ENCODE measurements around the gene SVIL. TPM values are rescaled to one million over a fixed set of nuclear protein-coding genes. Genes with fewer than 3 reads are reported as not detected.
"Not testable (repeated sequence)": the region's sequence is repeated elsewhere in the genome, so short reads cannot be mapped to it uniquely, and the experiment has no call there.

SVIL gene
- total RNA-seq, 3 donors from 2014 or later (not counting 1 experiment from before 2014, with no cell fraction given): 24.9 to 57.2 (median 33.5) TPM

- intact Hi-C loops (cut with micrococcal nuclease): no loop called here
- H3K27me3 Mint-ChIP-seq (ENCODE audit: low read depth in 2 of 2): no peaks in the 10 kb centered on the region
- no peak for TF ChIP-seq CTCF (IDR thresholded peaks at IDR 0.05)
- DNase-seq (no peak), ATAC-seq (no peak)
- peaks cover 7% of the 10 kb centered on the region for H3K9me3 ChIP-seq (ENCODE audit: control insufficient read depth, insufficient read depth, low read length)
- H3K36me3 ChIP-seq (ENCODE audit: control insufficient read depth, insufficient read depth, low read length): no peaks in the 10 kb centered on the region
- peaks cover 7 to 24% of the 10 kb centered on the region in 2 donors for H3K4me1 Mint-ChIP-seq
- H3K4me3 Mint-ChIP-seq: no peak overlapping the region
- 78% methylated on average over 4 of the region's 4 CpGs for WGBS (ENCODE audit: insufficient coverage)
- no peaks in the 10 kb centered on the region for H3K36me3 Mint-ChIP-seq
- no peaks in the 10 kb centered on the region for H3K27me3 ChIP-seq (ENCODE audit: control insufficient read depth, insufficient read depth, low read length)
- no peaks in the 10 kb centered on the region for H3K9me3 Mint-ChIP-seq
- no peak overlapping the region for H3K27ac Mint-ChIP-seq
- no peak overlapping the region for H3K27ac ChIP-seq (ENCODE audit: low read length)
- no peak overlapping the region for H3K4me3 ChIP-seq (ENCODE audit: low read length)
- H3K4me1 ChIP-seq (ENCODE audit: control insufficient read depth, insufficient read depth, low read length): no peaks in the 10 kb centered on the region
Observed at GRCh38 chr10:29608062-29608461, 26.7 kb downstream of the SVIL start.

- WGBS (ENCODE audit: insufficient coverage): 89% methylated on average over 4 of the region's 4 CpGs
- DNase-seq (no peak), ATAC-seq (no peak)
- H3K9me3 ChIP-seq (ENCODE audit: control insufficient read depth, insufficient read depth, low read length): peaks cover 7% of the 10 kb centered on the region
- no peak overlapping the region for H3K4me3 ChIP-seq (ENCODE audit: low read length)
- Mint-ChIP-seq H3K27ac (peak overlapping the region in 1 of 2 donors; percentile 23), H3K27me3 (ENCODE audit: low read depth in 2 of 2) (no peaks in the 10 kb centered on the region), H3K9me3 (no peaks in the 10 kb centered on the region), H3K4me3 (no peak overlapping the region), H3K36me3 (no peaks in the 10 kb centered on the region), H3K4me1 (peaks cover 7 to 24% of the 10 kb centered on the region in 2 donors)
- H3K27ac ChIP-seq (ENCODE audit: low read length): no peak overlapping the region
- intact Hi-C loops (cut with micrococcal nuclease): no loop called here
- TF ChIP-seq CTCF (IDR thresholded peaks at IDR 0.05): no peak
- H3K27me3 ChIP-seq (ENCODE audit: control insufficient read depth, insufficient read depth, low read length): no peaks in the 10 kb centered on the region
- H3K36me3 ChIP-seq (ENCODE audit: control insufficient read depth, insufficient read depth, low read length): no peaks in the 10 kb centered on the region
- H3K4me1 ChIP-seq (ENCODE audit: control insufficient read depth, insufficient read depth, low read length): no peaks in the 10 kb centered on the region
Observed at GRCh38 chr10:29607576-29607975, 27.2 kb downstream of the SVIL start.

GRCh38 chr10:29606693-29607092, 28.1 kb downstream of the SVIL start:
- H3K27ac Mint-ChIP-seq; H3K9me3 ChIP-seq (ENCODE audit: control insufficient read depth, insufficient read depth, low read length); H3K27me3 ChIP-seq (ENCODE audit: control insufficient read depth, insufficient read depth, low read length); H3K9me3 Mint-ChIP-seq; H3K36me3 Mint-ChIP-seq; H3K27me3 Mint-ChIP-seq (ENCODE audit: low read depth in 2 of 2); ATAC-seq; intact Hi-C loops (cut with micrococcal nuclease); H3K4me1 ChIP-seq (ENCODE audit: control insufficient read depth, insufficient read depth, low read length); DNase-seq; H3K4me3 Mint-ChIP-seq; H3K4me3 ChIP-seq (ENCODE audit: low read length); H3K27ac ChIP-seq (ENCODE audit: low read length); H3K36me3 ChIP-seq (ENCODE audit: control insufficient read depth, insufficient read depth, low read length): not testable (repeated sequence)
- 62% methylated on average over 6 of the region's 7 CpGs for WGBS (ENCODE audit: insufficient coverage)
- H3K4me1 Mint-ChIP-seq: peaks cover 7 to 24% of the 10 kb centered on the region in 2 donors

- Histone ChIP-seq H3K27me3 (ENCODE audit: control insufficient read depth, insufficient read depth, low read length) (no peaks in the 10 kb centered on the region), H3K4me1 (ENCODE audit: control insufficient read depth, insufficient read depth, low read length) (no peaks in the 10 kb centered on the region), H3K4me3 (ENCODE audit: low read length) (no peak overlapping the region), H3K27ac (ENCODE audit: low read length) (no peak overlapping the region), H3K9me3 (ENCODE audit: control insufficient read depth, insufficient read depth, low read length) (peaks cover 6% of the 10 kb centered on the region), H3K36me3 (ENCODE audit: control insufficient read depth, insufficient read depth, low read length) (no peaks in the 10 kb centered on the region)
- H3K27me3 Mint-ChIP-seq (ENCODE audit: low read depth in 2 of 2): no peaks in the 10 kb centered on the region
- DNase-seq: no peak
- no peak overlapping the region for H3K27ac Mint-ChIP-seq
- H3K36me3 Mint-ChIP-seq: no peaks in the 10 kb centered on the region
- intact Hi-C loops (cut with micrococcal nuclease): no loop called here
- no peak overlapping the region for H3K4me3 Mint-ChIP-seq
- peaks cover 5 to 10% of the 10 kb centered on the region in 2 donors for H3K4me1 Mint-ChIP-seq
- whole genome bisulfite sequencing (ENCODE audit: insufficient coverage): 93% methylated on average over 8 of the region's 9 CpGs
- no peak for TF ChIP-seq CTCF (IDR thresholded peaks at IDR 0.05)
- ATAC-seq: no peak
- no peaks in the 10 kb centered on the region for H3K9me3 Mint-ChIP-seq
Observed at GRCh38 chr10:29604291-29604825, 30.4 kb downstream of the SVIL start.

All from natural killer cell (primary cell).